ENCODE measurements around the gene DRAM2.

- TF ChIP-seq POLR2A (IDR thresholded peaks at IDR 0.05) = no peak
- TF ChIP-seq CTCF (IDR thresholded peaks at IDR 0.05) = no peak
These were observed 11.8 kb downstream of the DRAM2 start for GRCh38 chr1:111127923-111128643.
